ENCODE data around the gene FALEC. TPM values are rescaled to one million over a fixed set of nuclear protein-coding genes. Genes with fewer than 3 reads are reported as not detected.

FALEC gene
- total RNA-seq, 1 experiment from 2014 or later = not detected

GRCh38 chr1:150530491-150531159 is 15.1 kb downstream of the FALEC start:
- ChIA-PET CTCF (interaction anchor here (1.4 to 4.4 kb wide), 5 partner anchors 13 to 65 kb away, joined by 3 to 30 read pairs (median 5); partner anchors contain the start of gene ADAMTSL4), POLR2A (interaction anchor here (0.6 to 2.4 kb wide), 5 partner anchors 11 to 43 kb away, joined by 3 to 14 read pairs (median 6); partner anchors contain the start of genes ADAMTSL4, ECM1, FALEC and TARS2)
- DNase-seq (ENCODE audit: unreplicated experiment) = no peak
- H3K9me3 Mint-ChIP-seq (ENCODE audit: unreplicated experiment) = no peaks in the 10 kb centered on the region
- TF ChIP-seq, protein P1, sequence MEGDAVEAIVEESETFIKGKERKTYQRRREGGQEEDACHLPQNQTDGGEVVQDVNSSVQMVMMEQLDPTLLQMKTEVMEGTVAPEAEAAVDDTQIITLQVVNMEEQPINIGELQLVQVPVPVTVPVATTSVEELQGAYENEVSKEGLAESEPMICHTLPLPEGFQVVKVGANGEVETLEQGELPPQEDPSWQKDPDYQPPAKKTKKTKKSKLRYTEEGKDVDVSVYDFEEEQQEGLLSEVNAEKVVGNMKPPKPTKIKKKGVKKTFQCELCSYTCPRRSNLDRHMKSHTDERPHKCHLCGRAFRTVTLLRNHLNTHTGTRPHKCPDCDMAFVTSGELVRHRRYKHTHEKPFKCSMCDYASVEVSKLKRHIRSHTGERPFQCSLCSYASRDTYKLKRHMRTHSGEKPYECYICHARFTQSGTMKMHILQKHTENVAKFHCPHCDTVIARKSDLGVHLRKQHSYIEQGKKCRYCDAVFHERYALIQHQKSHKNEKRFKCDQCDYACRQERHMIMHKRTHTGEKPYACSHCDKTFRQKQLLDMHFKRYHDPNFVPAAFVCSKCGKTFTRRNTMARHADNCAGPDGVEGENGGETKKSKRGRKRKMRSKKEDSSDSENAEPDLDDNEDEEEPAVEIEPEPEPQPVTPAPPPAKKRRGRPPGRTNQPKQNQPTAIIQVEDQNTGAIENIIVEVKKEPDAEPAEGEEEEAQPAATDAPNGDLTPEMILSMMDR (IDR thresholded peaks at IDR 0.05; ENCODE audit: unreplicated experiment) = no peak
- H3K36me3 Mint-ChIP-seq (ENCODE audit: insufficient read depth, unreplicated experiment) = no peaks in the 10 kb centered on the region
- no TSS peak for BruUV-seq (replicated peaks)
- H3K4me3 Mint-ChIP-seq (ENCODE audit: unreplicated experiment) = no peak overlapping the region
- intact Hi-C loops (cut with micrococcal nuclease) = no loop called here
- peaks cover 13% of the 10 kb centered on the region for H3K4me1 Mint-ChIP-seq (ENCODE audit: insufficient read depth, unreplicated experiment)
- no peaks in the 10 kb centered on the region for H3K27me3 Mint-ChIP-seq (ENCODE audit: insufficient read depth, unreplicated experiment)
- peak overlapping the region; percentile 37 for H3K27ac Mint-ChIP-seq (ENCODE audit: low read depth, unreplicated experiment)

DNA sequence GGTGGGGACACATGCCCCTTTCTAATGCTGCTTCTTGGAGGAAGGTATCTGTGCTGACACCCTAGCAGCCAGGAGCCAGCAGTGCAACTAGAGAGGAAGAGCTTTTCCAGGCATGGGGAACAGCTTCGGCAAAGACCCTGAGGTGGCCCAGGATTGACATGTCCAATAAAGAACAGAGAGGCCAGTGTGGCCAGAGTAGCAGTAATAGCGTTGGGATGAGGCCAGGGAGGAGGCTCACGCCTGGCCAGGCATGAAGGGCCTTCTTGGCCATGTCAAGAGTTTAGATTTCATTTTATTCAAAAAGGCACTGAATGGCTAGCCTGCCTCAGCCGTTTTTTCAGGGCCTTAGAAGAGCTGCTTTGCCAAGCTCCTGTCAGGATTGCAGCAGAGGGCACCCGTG is 17.3 kb downstream of the FALEC start:
- H3K36me3 Mint-ChIP-seq (ENCODE audit: insufficient read depth, unreplicated experiment) = no peaks in the 10 kb centered on the region
- no peak overlapping the region for H3K27ac Mint-ChIP-seq (ENCODE audit: low read depth, unreplicated experiment)
- ChIA-PET POLR2A (interaction anchor here (1.0 to 2.4 kb wide), 6 partner anchors 16 to 96 kb away, joined by 3 to 14 read pairs (median 4); partner anchors contain the start of genes ADAMTSL4, ENSA, FALEC and MCL1), CTCF (interaction anchor here (0.5 to 4.4 kb wide), 39 partner anchors 8 to 424 kb away, joined by 3 to 44 read pairs (median 4); partner anchors contain the start of genes ADAMTSL4, C1orf54 and FALEC)
- no peak overlapping the region for H3K4me3 Mint-ChIP-seq (ENCODE audit: unreplicated experiment)
- intact Hi-C loops (cut with micrococcal nuclease) = loop anchor here (1.0 kb wide), 3 partner anchors 48 to 278 kb away; no protein-coding TSS in a partner anchor
- no peak for DNase-seq (ENCODE audit: unreplicated experiment)
- BruUV-seq (replicated peaks) = no TSS peak
- peaks cover 13% of the 10 kb centered on the region for H3K4me1 Mint-ChIP-seq (ENCODE audit: insufficient read depth, unreplicated experiment)
- H3K9me3 Mint-ChIP-seq (ENCODE audit: unreplicated experiment) = no peaks in the 10 kb centered on the region
- TF ChIP-seq, protein P1 (IDR thresholded peaks at IDR 0.05; ENCODE audit: unreplicated experiment) = no peak
- H3K27me3 Mint-ChIP-seq (ENCODE audit: insufficient read depth, unreplicated experiment) = no peaks in the 10 kb centered on the region

GRCh38 chr1:150534002-150534401 is 18.4 kb downstream of the FALEC start:
- peaks cover 9% of the 10 kb centered on the region for H3K4me1 Mint-ChIP-seq (ENCODE audit: insufficient read depth, unreplicated experiment)
- H3K9me3 Mint-ChIP-seq (ENCODE audit: unreplicated experiment) = no peaks in the 10 kb centered on the region
- no peaks in the 10 kb centered on the region for H3K36me3 Mint-ChIP-seq (ENCODE audit: insufficient read depth, unreplicated experiment)
- H3K27me3 Mint-ChIP-seq (ENCODE audit: insufficient read depth, unreplicated experiment) = no peaks in the 10 kb centered on the region
- H3K4me3 Mint-ChIP-seq (ENCODE audit: unreplicated experiment) = no peak overlapping the region
- no peak overlapping the region for H3K27ac Mint-ChIP-seq (ENCODE audit: low read depth, unreplicated experiment)
- CTCF ChIA-PET = interaction anchor here (0.6 to 4.4 kb wide), 11 partner anchors 10 to 565 kb away, joined by 3 to 30 read pairs (median 4); no protein-coding TSS in a partner anchor
- intact Hi-C loops (cut with micrococcal nuclease) = no loop called here
- no peak for DNase-seq (ENCODE audit: unreplicated experiment)
- POLR2A ChIA-PET = interaction anchor here (0.6 to 1.2 kb wide), 4 partner anchors 95 to 538 kb away, joined by 3 to 5 read pairs (median 3); partner anchors contain the start of gene ENSA
- BruUV-seq (replicated peaks) = no TSS peak
- TF ChIP-seq, protein P1 (IDR thresholded peaks at IDR 0.05; ENCODE audit: unreplicated experiment) = no peak

GRCh38 chr1:150535511-150536287 is 20.1 kb downstream of the FALEC start:
- no peak overlapping the region for H3K4me3 Mint-ChIP-seq (ENCODE audit: unreplicated experiment)
- TF ChIP-seq, protein P1 (IDR thresholded peaks at IDR 0.05; ENCODE audit: unreplicated experiment) = no peak
- no peaks in the 10 kb centered on the region for H3K36me3 Mint-ChIP-seq (ENCODE audit: insufficient read depth, unreplicated experiment)
- H3K27me3 Mint-ChIP-seq (ENCODE audit: insufficient read depth, unreplicated experiment) = no peaks in the 10 kb centered on the region
- no peaks in the 10 kb centered on the region for H3K9me3 Mint-ChIP-seq (ENCODE audit: unreplicated experiment)
- H3K4me1 Mint-ChIP-seq (ENCODE audit: insufficient read depth, unreplicated experiment) = peaks cover 6% of the 10 kb centered on the region
- POLR2A ChIA-PET = interaction anchor here (0.7 to 2.0 kb wide), 4 partner anchors 13 to 471 kb away, joined by 3 to 9 read pairs (median 4); partner anchors contain the start of genes ADAMTSL4 and MINDY1
- no peak overlapping the region for H3K27ac Mint-ChIP-seq (ENCODE audit: low read depth, unreplicated experiment)
- intact Hi-C loops (cut with micrococcal nuclease) = no loop called here
- CTCF ChIA-PET = interaction anchor here (0.7 to 1.6 kb wide), 7 partner anchors 12 to 280 kb away, joined by 3 to 8 read pairs (median 4); partner anchors contain the start of gene FALEC
- DNase-seq (ENCODE audit: unreplicated experiment) = no peak
- BruUV-seq (replicated peaks) = no TSS peak
